Nephron (organoid): ENCODE measurements around the gene ELOF1.

ENCODE experiments used
- H3K27ac Mint-ChIP-seq, 3 experiments: 2 replicates each; pipeline ENCODE4 v1.8.0; 2020; ENCODE audit warnings: mixed read lengths in 3 of 3, mild to moderate bottlenecking in 2 of 3, moderate library complexity in 1 of 3
- H3K27me3 Mint-ChIP-seq: 2 replicates; pipeline ENCODE4 v1.8.0; 2021; ENCODE audit warnings: low read depth, mild to moderate bottlenecking, moderate library complexity, mixed read lengths
- H3K36me3 Mint-ChIP-seq: 2 replicates; pipeline ENCODE4 v1.8.0; 2020; ENCODE audit warnings: low read depth, mixed read lengths
- H3K4me1 Mint-ChIP-seq: 2 replicates; pipeline ENCODE4 v1.8.0; 2020; ENCODE audit warnings: mixed read lengths
- H3K4me3 Mint-ChIP-seq, 3 experiments: 2 replicates each; pipeline ENCODE4 v1.8.0; 2020; ENCODE audit warnings: mild to moderate bottlenecking in 3 of 3, mixed read lengths in 3 of 3, moderate library complexity in 2 of 3
- H3K9me3 Mint-ChIP-seq: 2 replicates; pipeline ENCODE4 v1.8.0; 2020; ENCODE audit warnings: mixed read lengths
- TF ChIP-seq, protein P1 (sequence below), 3 experiments: fragments of 200-600 bp; sonication (generic); IDR thresholded peaks; one replicate each; pipeline ENCODE4 v1.5.0; 2021; ENCODE audit warnings: antibody characterized with exemption in 3 of 3; ENCODE audit not compliant: unreplicated experiment in 3 of 3

Gene ELOF1

DNA sequence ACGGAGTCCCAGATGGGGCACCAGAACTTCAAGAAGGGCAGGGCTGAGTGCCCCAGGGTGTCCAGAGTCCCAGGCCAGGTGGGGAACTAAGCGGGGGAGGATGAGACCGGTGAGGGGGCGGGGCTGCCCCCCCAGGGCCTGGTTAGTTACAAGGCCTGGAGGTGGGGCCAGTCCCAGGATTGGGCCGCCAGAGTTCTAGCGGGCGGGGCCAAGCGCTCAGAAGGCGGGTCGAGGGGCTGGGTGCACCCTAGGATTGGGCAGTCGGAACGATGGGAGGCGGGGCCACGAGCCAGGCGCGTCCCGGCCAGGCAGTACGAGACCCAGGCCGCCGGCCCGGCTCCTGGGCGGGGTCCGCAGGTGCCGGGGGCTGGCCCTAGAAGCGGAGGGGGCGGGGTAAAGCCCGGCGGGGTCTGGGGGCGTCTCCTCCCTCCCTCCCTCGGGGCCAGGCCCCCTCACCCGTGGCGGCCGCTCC lies 54.0 kb downstream of the ELOF1 start:
- Mint-ChIP-seq H3K27ac (peak overlapping the region; percentile 74 to 86 (median 76)), H3K4me1 (peaks cover 9% of the 10 kb centered on the region), H3K4me3 (peak overlapping the region; percentile 86 to 89 (median 88)), H3K36me3 (peaks cover 8% of the 10 kb centered on the region), H3K27me3 (no peaks in the 10 kb centered on the region), H3K9me3 (no peaks in the 10 kb centered on the region)
- TF ChIP-seq, protein P1, sequence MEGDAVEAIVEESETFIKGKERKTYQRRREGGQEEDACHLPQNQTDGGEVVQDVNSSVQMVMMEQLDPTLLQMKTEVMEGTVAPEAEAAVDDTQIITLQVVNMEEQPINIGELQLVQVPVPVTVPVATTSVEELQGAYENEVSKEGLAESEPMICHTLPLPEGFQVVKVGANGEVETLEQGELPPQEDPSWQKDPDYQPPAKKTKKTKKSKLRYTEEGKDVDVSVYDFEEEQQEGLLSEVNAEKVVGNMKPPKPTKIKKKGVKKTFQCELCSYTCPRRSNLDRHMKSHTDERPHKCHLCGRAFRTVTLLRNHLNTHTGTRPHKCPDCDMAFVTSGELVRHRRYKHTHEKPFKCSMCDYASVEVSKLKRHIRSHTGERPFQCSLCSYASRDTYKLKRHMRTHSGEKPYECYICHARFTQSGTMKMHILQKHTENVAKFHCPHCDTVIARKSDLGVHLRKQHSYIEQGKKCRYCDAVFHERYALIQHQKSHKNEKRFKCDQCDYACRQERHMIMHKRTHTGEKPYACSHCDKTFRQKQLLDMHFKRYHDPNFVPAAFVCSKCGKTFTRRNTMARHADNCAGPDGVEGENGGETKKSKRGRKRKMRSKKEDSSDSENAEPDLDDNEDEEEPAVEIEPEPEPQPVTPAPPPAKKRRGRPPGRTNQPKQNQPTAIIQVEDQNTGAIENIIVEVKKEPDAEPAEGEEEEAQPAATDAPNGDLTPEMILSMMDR (IDR thresholded peaks at IDR 0.05; ENCODE audit: unreplicated experiment in 3 of 3): no peak

DNA sequence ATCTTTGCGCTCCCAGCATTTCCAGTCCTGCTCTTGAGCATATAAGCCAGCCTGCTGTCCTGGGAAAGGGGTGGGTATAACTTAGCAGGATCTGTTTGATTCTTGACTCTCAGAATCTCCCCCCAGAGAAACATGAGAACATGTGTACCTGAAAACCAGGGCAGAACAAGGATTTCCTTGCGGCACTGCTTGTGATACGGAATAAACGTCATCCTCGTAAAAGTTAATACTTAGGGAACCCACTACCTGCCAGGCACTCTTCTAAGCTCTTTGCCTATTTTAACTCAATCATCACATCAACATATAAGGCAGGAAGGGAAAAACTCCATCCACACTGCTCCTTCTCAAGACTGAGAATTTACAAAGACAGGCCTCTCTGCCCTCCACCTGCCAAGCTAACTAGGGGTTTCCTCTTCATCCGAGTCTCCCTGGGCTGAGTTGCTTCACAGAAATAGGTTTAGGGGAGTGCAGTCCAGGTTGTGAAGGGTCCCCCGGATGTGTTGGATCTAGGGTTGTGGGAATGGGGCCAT lies 54.5 kb downstream of the ELOF1 start:
- no peaks in the 10 kb centered on the region for H3K9me3 Mint-ChIP-seq
- peak overlapping the region; percentile 74 to 86 (median 76) for H3K27ac Mint-ChIP-seq
- TF ChIP-seq, protein P1 (IDR thresholded peaks at IDR 0.05; ENCODE audit: unreplicated experiment in 3 of 3): no peak
- H3K4me1 Mint-ChIP-seq: peaks cover 9% of the 10 kb centered on the region
- H3K4me3 Mint-ChIP-seq: peak overlapping the region; percentile 86 to 89 (median 88)
- no peaks in the 10 kb centered on the region for H3K27me3 Mint-ChIP-seq
- H3K36me3 Mint-ChIP-seq: peaks cover 8% of the 10 kb centered on the region
